Measurements from ENCODE around the gene TDRD12. TPM values are rescaled to one million over a fixed set of nuclear protein-coding genes. Genes with fewer than 3 reads are reported as not detected.

Gene TDRD12
- total RNA-seq, 4 donors from 2014 or later: 0.16 to 1.3 (median 0.73) TPM

DNA sequence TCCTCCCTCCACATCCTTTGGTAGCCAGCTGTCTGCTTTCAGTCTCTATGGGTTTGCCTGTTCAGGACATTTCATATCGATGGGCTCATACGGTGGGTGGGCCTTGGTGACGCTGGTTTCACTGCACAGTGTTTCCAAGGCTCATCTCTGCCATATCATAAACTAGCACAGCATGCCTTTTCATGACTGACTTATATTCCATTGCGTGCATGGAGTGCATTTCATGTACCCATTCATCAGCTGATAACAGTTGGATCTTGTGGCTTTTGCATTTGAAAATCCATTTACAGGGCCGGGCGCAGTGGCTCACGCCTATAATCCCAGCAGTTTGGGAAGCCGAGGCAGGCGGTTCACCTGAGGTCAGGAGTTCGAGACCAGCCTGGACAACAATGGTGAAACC lies 69.9 kb downstream of the TDRD12 start:
- no peak for TF ChIP-seq POLR2A (IDR thresholded peaks at IDR 0.05)
- TF ChIP-seq, protein P1, sequence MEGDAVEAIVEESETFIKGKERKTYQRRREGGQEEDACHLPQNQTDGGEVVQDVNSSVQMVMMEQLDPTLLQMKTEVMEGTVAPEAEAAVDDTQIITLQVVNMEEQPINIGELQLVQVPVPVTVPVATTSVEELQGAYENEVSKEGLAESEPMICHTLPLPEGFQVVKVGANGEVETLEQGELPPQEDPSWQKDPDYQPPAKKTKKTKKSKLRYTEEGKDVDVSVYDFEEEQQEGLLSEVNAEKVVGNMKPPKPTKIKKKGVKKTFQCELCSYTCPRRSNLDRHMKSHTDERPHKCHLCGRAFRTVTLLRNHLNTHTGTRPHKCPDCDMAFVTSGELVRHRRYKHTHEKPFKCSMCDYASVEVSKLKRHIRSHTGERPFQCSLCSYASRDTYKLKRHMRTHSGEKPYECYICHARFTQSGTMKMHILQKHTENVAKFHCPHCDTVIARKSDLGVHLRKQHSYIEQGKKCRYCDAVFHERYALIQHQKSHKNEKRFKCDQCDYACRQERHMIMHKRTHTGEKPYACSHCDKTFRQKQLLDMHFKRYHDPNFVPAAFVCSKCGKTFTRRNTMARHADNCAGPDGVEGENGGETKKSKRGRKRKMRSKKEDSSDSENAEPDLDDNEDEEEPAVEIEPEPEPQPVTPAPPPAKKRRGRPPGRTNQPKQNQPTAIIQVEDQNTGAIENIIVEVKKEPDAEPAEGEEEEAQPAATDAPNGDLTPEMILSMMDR (IDR thresholded peaks at IDR 0.05): no peak
- DNase-seq (ENCODE audit: low spot score in 2 of 2): no peak
- 93 to 97% methylated on average over 10 of the region's 10 CpGs for WGBS, 2 donors
- intact Hi-C loops (cut with DNase I; ENCODE audit: low total_unique reads): no loop called here
- no peak overlapping the region for H3K4me3 ChIP-seq (ENCODE audit: low read depth, poor library complexity, severe bottlenecking)

DNA sequence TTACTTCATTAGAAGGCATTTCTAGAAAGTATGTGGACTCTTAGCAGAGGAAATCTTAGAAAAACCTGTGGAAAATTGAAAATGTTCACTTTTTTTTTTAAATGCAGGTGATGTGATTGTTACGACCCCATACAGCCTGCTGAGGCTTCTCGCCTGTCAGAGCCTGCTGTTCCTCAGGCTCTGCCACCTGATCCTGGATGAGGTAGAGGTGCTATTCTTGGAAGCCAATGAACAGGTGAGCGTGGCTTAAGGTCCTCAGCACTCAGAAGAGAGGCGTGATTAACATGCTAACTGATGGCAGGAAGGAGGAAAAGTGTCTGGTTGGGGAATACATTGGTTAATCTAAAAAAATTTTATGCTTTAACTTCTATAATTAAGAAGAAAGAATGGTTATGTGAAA lies 78.6 kb downstream of the TDRD12 start:
- no peak for TF ChIP-seq POLR2A (IDR thresholded peaks at IDR 0.05)
- TF ChIP-seq, protein P1 (IDR thresholded peaks at IDR 0.05): no peak
- no peak overlapping the region for H3K4me3 ChIP-seq (ENCODE audit: low read depth, poor library complexity, severe bottlenecking)
- intact Hi-C loops (cut with DNase I; ENCODE audit: low total_unique reads): no loop called here
- 62 to 71% methylated on average over 4 of the region's 4 CpGs for WGBS, 2 donors
- no peak for DNase-seq (ENCODE audit: low spot score in 2 of 2)

DNA sequence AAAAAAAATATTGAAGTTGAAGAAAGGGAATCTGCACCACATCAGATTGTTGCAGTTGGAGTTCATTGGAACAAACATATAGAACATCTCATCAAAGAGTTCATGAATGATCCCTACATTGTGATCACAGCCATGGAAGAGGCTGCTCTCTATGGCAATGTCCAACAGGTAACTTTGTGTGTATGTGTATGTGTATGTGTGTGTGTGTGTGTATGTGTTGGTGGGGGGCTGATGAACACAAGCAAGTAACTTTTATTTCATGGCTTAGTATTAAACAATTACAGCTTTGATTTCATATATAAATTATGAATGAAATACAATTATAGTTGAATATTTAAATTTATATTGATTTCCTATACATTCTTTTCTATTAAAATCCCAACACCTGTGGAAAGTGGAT lies 80.6 kb downstream of the TDRD12 start:
- DNase-seq (ENCODE audit: low spot score in 2 of 2): no peak
- intact Hi-C loops (cut with DNase I; ENCODE audit: low total_unique reads): no loop called here
- no peak overlapping the region for H3K4me3 ChIP-seq (ENCODE audit: low read depth, poor library complexity, severe bottlenecking)
- TF ChIP-seq POLR2A (IDR thresholded peaks at IDR 0.05): no peak
- TF ChIP-seq, protein P1 (IDR thresholded peaks at IDR 0.05): no peak

DNA sequence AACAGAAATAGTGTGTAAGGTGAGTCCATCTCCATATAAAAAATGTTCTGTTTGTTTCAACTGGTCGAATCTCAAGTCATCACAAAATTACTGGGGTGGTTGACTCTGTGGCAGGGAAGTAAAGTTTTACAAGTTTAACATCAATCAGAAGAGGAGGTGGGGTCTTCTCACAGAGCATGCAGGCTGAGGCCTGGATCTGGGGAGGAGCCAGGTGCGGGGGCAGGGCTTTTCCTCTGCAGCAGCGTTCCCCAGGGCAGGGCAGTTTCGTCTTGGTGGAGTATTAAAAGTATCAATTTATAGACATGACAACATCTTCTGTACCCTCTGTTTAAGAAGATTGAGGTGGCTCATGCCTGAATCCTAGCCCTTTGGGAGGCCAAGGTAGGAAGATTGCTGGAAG lies 81.2 kb downstream of the TDRD12 start:
- no peak for DNase-seq (ENCODE audit: low spot score in 2 of 2)
- no peak overlapping the region for H3K4me3 ChIP-seq (ENCODE audit: low read depth, poor library complexity, severe bottlenecking)
- TF ChIP-seq, protein P1 (IDR thresholded peaks at IDR 0.05): no peak
- TF ChIP-seq POLR2A (IDR thresholded peaks at IDR 0.05): no peak
- WGBS, 2 donors: 24 to 26% methylated on average over 4 of the region's 4 CpGs
- intact Hi-C loops (cut with DNase I; ENCODE audit: low total_unique reads): no loop called here

DNA sequence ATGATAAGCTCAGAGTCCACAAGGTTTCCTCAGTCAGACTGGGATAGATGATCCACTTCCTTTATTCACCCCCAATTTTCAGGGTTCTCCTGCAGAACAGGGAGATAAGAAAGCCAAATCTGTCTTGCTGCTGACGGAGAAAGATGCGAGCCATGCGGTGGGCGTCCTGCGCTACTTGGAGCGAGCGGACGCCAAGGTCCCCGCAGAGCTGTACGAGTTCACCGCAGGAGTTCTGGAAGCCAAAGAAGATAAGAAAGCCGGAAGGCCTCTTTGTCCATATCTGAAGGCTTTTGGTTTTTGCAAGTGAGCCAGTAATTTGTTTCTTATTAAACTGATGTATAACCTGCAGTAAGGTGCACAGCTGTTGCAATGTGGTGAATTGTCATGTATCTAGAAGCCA lies 83.3 kb downstream of the TDRD12 start:
- no peak for DNase-seq (ENCODE audit: low spot score in 2 of 2)
- WGBS, 2 donors: 82 to 90% methylated on average over 12 of the region's 12 CpGs
- intact Hi-C loops (cut with DNase I; ENCODE audit: low total_unique reads): no loop called here
- TF ChIP-seq POLR2A (IDR thresholded peaks at IDR 0.05): no peak
- TF ChIP-seq, protein P1 (IDR thresholded peaks at IDR 0.05): no peak
- no peak overlapping the region for H3K4me3 ChIP-seq (ENCODE audit: low read depth, poor library complexity, severe bottlenecking)

DNA sequence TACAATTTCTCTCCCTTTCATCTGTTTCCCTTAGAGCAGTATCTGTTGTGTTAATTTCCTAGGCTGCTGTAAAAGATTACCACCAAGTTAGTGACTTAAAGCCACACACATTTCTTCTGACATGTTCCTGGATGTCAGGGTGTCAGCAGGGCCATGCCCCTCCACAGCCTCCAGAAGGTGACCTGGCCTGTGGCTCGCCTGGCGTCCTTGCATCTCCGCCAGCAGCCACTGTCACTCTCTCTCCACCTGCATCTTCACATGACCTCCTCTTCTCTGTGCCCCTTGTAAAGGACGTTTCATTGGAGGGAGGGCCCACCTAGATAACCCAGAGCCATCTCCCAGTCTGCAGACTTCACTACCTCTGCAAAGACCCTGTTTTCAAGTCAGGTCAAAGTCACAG lies 88.7 kb downstream of the TDRD12 start:
- H3K4me3 ChIP-seq (ENCODE audit: low read depth, poor library complexity, severe bottlenecking): no peak overlapping the region
- WGBS, 2 donors: 84 to 89% methylated on average over 4 of the region's 4 CpGs
- TF ChIP-seq, protein P1 (IDR thresholded peaks at IDR 0.05): no peak
- TF ChIP-seq POLR2A (IDR thresholded peaks at IDR 0.05): no peak
- no peak for DNase-seq (ENCODE audit: low spot score in 2 of 2)
- intact Hi-C loops (cut with DNase I; ENCODE audit: low total_unique reads): no loop called here

Measured in lower leg skin (tissue), 4 donors.